K562 (cell line): ENCODE results near the gene SMG9. TPM values are rescaled to one million over a fixed set of nuclear protein-coding genes. Genes with fewer than 3 reads are reported as not detected.

ENCODE experiments used
- ATAC-seq: fragments of 200-7000 bp; cut with Tn5 transposase; 3 replicates; pipeline ENCODE4 v1.9.1; 2020; ENCODE audit warnings: moderate library complexity
- BruUV-seq: library from RNA; stranded (reverse); fragments of 400-500 nt; replicated peaks from 2 replicates; lab custom pipeline; 2021; lab: Mats Ljungman, UMichigan
- CTCF ChIA-PET: fragments of 300-600 bp; formaldehyde crosslinking; extraction: SDS; loops from one replicate; lab custom pipeline; 2021; ENCODE audit warnings: low intra/inter-chr PET ratio; lab: Yijun Ruan, JAX
- POLR2A ChIA-PET: fragments of 300-600, 350-650 bp; sonication (Branson Sonifier 250); formaldehyde crosslinking; extraction: SDS; loops from one replicate; lab custom pipeline; 2021; ENCODE audit warnings: antibody characterized with exemption, inconsistent platforms; lab: Yijun Ruan, JAX
- DNase-seq, 4 experiments: peaks; one replicate each; pipeline versions ENCODE4 v3.0.0 to v3.0.0-alpha.2; 2011 to 2018; ENCODE audit warnings: low spot score in 3 of 4, mixed read lengths in 3 of 4; ENCODE audit errors: extremely low read depth in 1 of 4
- FAIRE-seq: peaks from 2 replicates; lab custom pipeline; 2011; peaks lifted over from hg19 to GRCh38; lab: Jason Lieb, UNC
- H2AFZ ChIP-seq: 2 replicates; pipeline ENCODE4 v1.6.0; 2011; ENCODE audit warnings: low read depth, low read length, control low read depth, inconsistent platforms
- H3K27ac ChIP-seq: fragments of 200-600 bp; 3 replicates; pipeline ENCODE4 v1.8.0; 2011; ENCODE audit warnings: low read depth, mild to moderate bottlenecking, control low read depth, inconsistent platforms, low read length, moderate library complexity, mixed read lengths; ENCODE audit errors: extremely low read depth
- H3K27me3 ChIP-seq, 2 experiments: fragments of 300-600 bp in 1 of 2; 2 replicates in 1 of 2; 3 replicates in 1 of 2; pipeline versions ENCODE4 v1.6.0 to v1.8.0; 2011; ENCODE audit warnings: inconsistent platforms in 2 of 2, low read length in 2 of 2, mild to moderate bottlenecking in 1 of 2, mixed read lengths in 1 of 2, moderate library complexity in 1 of 2; ENCODE audit not compliant: control insufficient read depth in 2 of 2, insufficient read depth in 2 of 2
- H3K36me3 ChIP-seq: fragments of 300-600 bp; 3 replicates; pipeline ENCODE4 v1.8.0; 2011; ENCODE audit warnings: mild to moderate bottlenecking, low read length, inconsistent platforms; ENCODE audit not compliant: control insufficient read depth, insufficient read depth
- H3K4me1 ChIP-seq, 2 experiments: fragments of 200-600 bp in 1 of 2; replicated peaks in 1 of 2; 2 replicates in 1 of 2; 3 replicates in 1 of 2; pipeline versions ENCODE4 v1.5.1 to v1.8.0; 2011; ENCODE audit warnings: inconsistent platforms in 2 of 2, low read length in 2 of 2, mild to moderate bottlenecking in 1 of 2, mixed read lengths in 1 of 2, moderate library complexity in 1 of 2; ENCODE audit not compliant: control insufficient read depth in 2 of 2, insufficient read depth in 2 of 2
- H3K4me2 ChIP-seq: 2 replicates; pipeline ENCODE4 v1.6.1; 2011; ENCODE audit warnings: low read length, control low read depth, inconsistent platforms, mixed read lengths; ENCODE audit not compliant: insufficient read depth
- H3K4me3 ChIP-seq: fragments of 200-600 bp; sonication (generic), shearing (Covaris generic); 2 replicates; pipeline ENCODE4 v1.5.1; 2016; ENCODE audit warnings: control low read depth, inconsistent platforms
- H3K79me2 ChIP-seq: fragments of 200-600 bp; 3 replicates; pipeline ENCODE4 v1.8.0; 2011; ENCODE audit warnings: low read length, inconsistent platforms; ENCODE audit not compliant: control insufficient read depth, insufficient read depth
- H3K9ac ChIP-seq, 2 experiments: 2 replicates each; pipeline versions ENCODE4 v1.6.0 to v1.6.1; 2011; ENCODE audit warnings: low read depth in 2 of 2, low read length in 2 of 2, control low read depth in 1 of 2, inconsistent platforms in 1 of 2, mild to moderate bottlenecking in 1 of 2, mixed read lengths in 1 of 2; ENCODE audit not compliant: insufficient read depth in 1 of 2
- H3K9me1 ChIP-seq: one replicate; pipeline ENCODE4 v1.6.0; 2011; ENCODE audit warnings: inconsistent platforms, mild to moderate bottlenecking, low read length, moderate library complexity; ENCODE audit not compliant: control insufficient read depth, insufficient read depth
- H3K9me3 ChIP-seq: replicated peaks from 2 replicates; pipeline ENCODE4 v1.5.1; 2011; ENCODE audit warnings: low read depth, low read length, inconsistent platforms; ENCODE audit not compliant: control insufficient read depth, insufficient read depth
- H4K20me1 ChIP-seq: replicated peaks from 2 replicates; pipeline ENCODE4 v1.6.1; 2011; ENCODE audit warnings: low read length, inconsistent platforms, mixed read lengths; ENCODE audit not compliant: control insufficient read depth, insufficient read depth
- BCOR ChIP-seq: fragments of 450-650 bp; IDR thresholded peaks from 2 replicates; pipeline ENCODE4 v1.6.1; 2016
- BRD9 ChIP-seq: fragments of 450-650 bp; IDR thresholded peaks from 2 replicates; pipeline ENCODE4 v1.6.1; 2018; ENCODE audit warnings: low read depth; ENCODE audit not compliant: partially characterized antibody
- C11orf30 ChIP-seq: fragments of 450-650 bp; IDR thresholded peaks from 2 replicates; pipeline ENCODE4 v1.6.1; 2016; ENCODE audit warnings: low read depth, mild to moderate bottlenecking
- ESRRA ChIP-seq: fragments of 450-650 bp; IDR thresholded peaks from 2 replicates; pipeline ENCODE4 v1.6.1; 2014; ENCODE audit warnings: low read depth, mild to moderate bottlenecking, moderate library complexity, borderline replicate concordance
- HMG20A ChIP-seq: fragments of 450-650 bp; formaldehyde crosslinking; conservative IDR thresholded peaks from 2 replicates; pipeline ENCODE4 v1.4.0; 2020; ENCODE audit warnings: mild to moderate bottlenecking, mixed read lengths
- RBM25 ChIP-seq: fragments of 200-400 bp; formaldehyde crosslinking; IDR thresholded peaks from 2 replicates; pipeline ENCODE4 v1.6.1; 2018; ENCODE audit warnings: low read length, low read depth, moderate library complexity; ENCODE audit not compliant: severe bottlenecking
- U2AF2 ChIP-seq: fragments of 200-400 bp; formaldehyde crosslinking; optimal IDR thresholded peaks from 2 replicates; pipeline ENCODE3; 2017; ENCODE audit warnings: low read depth, mild to moderate bottlenecking, low read length
- YY1 ChIP-seq, 3 experiments: IDR thresholded peaks; 2 replicates each; pipeline ENCODE4 v1.6.1; 2011; ENCODE audit warnings: low read length in 2 of 3, mild to moderate bottlenecking in 2 of 3, moderate library complexity in 2 of 3, borderline replicate concordance in 1 of 3, control low read depth in 1 of 3, low read depth in 1 of 3; ENCODE audit not compliant: insufficient read depth in 3 of 3, insufficient replicate concordance in 2 of 3, control insufficient read depth in 1 of 3, insufficient read length in 1 of 3; ENCODE audit errors: extremely low read depth in 1 of 3
- ZNF121 ChIP-seq: sonication (generic); formaldehyde crosslinking; conservative IDR thresholded peaks from 2 replicates; pipeline ENCODE4 v1.8.0; 2022; ENCODE audit warnings: missing genetic modification reagents
- WGBS: fragments of 100-300 bp; shearing (Covaris generic); methylation state at CpG from one replicate; pipeline ENCODE4 v1.1.6; 2016; ENCODE audit warnings: low coverage, mixed read lengths; ENCODE audit not compliant: insufficient coverage; ENCODE audit errors: missing lambda C conversion rate; 5-methylcytosine and 5-hydroxymethylcytosine counted together
- in situ Hi-C: fragments of 300-500 bp; cut with MboI; formaldehyde crosslinking; loops from 4 replicates; pipeline ENCODE4 v1.15.0; 2018; ENCODE audit warnings: inconsistent platforms, mixed read lengths
- intact Hi-C: fragments of 100-400 bp; cut with micrococcal nuclease; formaldehyde crosslinking; loops from 2 replicates; pipeline ENCODE4 v1.14.2; 2022
- polyA plus RNA-seq, 8 experiments: library from polyadenylated mRNA; depleted of rRNA in 4 of 8; stranded (reverse) in 5 of 8; unstranded in 3 of 8; fragments of >200 nt; fragmentation: Nextera tagmentation in 2 of 8; fragmentation: Illumina TruSeq in 1 of 8; extraction: Ambion mirVana in 2 of 8; extraction: Trizol in 1 of 8; gene quantifications; 2 replicates each; pipeline versions ENCODE4 v1.2.1 to v1.2.3, GENCODE V29; 2011 to 2014; ENCODE audit warnings: inconsistent platforms in 1 of 8, missing spikeins in 1 of 8
- total RNA-seq, 7 experiments: library from RNA; depleted of rRNA in 6 of 7; stranded (reverse); fragments of >200 nt in 6 of 7; fragmentation: Illumina TruSeq in 2 of 7; extraction: Trizol in 2 of 7; gene quantifications; 2 replicates each; pipeline versions ENCODE4 v1.2.1 to v1.2.3, GENCODE V29; 2011 to 2021; ENCODE audit warnings: low replicate concordance in 1 of 7

Gene SMG9
- total and polyA plus RNA-seq, 9 of the 15 experiments (the other 6 are each of a cell fraction or from before 2014, with no cell fraction given): 1.7 to 79.7 (median 40.2) TPM

- H3K4me3 ChIP-seq: no peak overlapping the region
- no peak for DNase-seq
- FAIRE-seq: no peak
- no peak overlapping the region for H3K9ac ChIP-seq
- no peak overlapping the region for H3K27ac ChIP-seq
- in situ Hi-C loops: no loop called here
- ChIA-PET CTCF (no interaction called here), POLR2A (no interaction called here)
- BruUV-seq: no TSS peak
- TF ChIP-seq YY1 (IDR thresholded peaks at IDR 0.05; ENCODE audit: borderline replicate concordance in 1 of 3, control insufficient read depth in 1 of 3, extremely low read depth in 1 of 3, insufficient read depth in 3 of 3, insufficient read length in 1 of 3, insufficient replicate concordance in 2 of 3, low read depth in 1 of 3, low read length in 2 of 3): peak in 2 of 3 experiments; percentile 11 to 78
- no peak for TF ChIP-seq U2AF2
- ATAC-seq: no peak
- 0 out of 5 replicates have a peak, but pooled peaks cover 0 to 4% of the 10 kb centered on the region in 2 experiments for H3K27me3 ChIP-seq
- no peak overlapping the region for H2AFZ ChIP-seq
- H3K4me2 ChIP-seq: no peak overlapping the region
- no peaks in the 10 kb centered on the region for H3K36me3 ChIP-seq
- H3K9me3 ChIP-seq: peaks cover 6% of the 10 kb centered on the region
- intact Hi-C loops: no loop called here
- no peaks in the 10 kb centered on the region for H3K4me1 ChIP-seq
- no peaks in the 10 kb centered on the region for H4K20me1 ChIP-seq
- WGBS: 19% methylated on average over 3 of the region's 3 CpGs
- H3K9me1 ChIP-seq: no peaks in the 10 kb centered on the region
- no peaks in the 10 kb centered on the region for H3K79me2 ChIP-seq
Measured at GRCh38 chr19:43690444-43690843, 64.3 kb downstream of the SMG9 start.

- no peaks in the 10 kb centered on the region for H3K9me1 ChIP-seq
- CTCF ChIA-PET: no interaction called here
- in situ Hi-C loops (no loop called here), intact Hi-C loops (no loop called here)
- no peak for ATAC-seq
- no peaks in the 10 kb centered on the region for H3K79me2 ChIP-seq
- H2AFZ ChIP-seq: no peak overlapping the region
- H3K9me3 ChIP-seq: peaks cover 6% of the 10 kb centered on the region
- no peaks in the 10 kb centered on the region for H3K27me3 ChIP-seq
- WGBS: 25% methylated on average over 9 of the region's 10 CpGs
- H3K4me2 ChIP-seq: no peak overlapping the region
- no peak overlapping the region for H3K4me3 ChIP-seq
- H3K27ac ChIP-seq: no peak overlapping the region
- POLR2A ChIA-PET: no interaction called here
- H3K9ac ChIP-seq: no peak overlapping the region
- H3K36me3 ChIP-seq: no peaks in the 10 kb centered on the region
- no TSS peak for BruUV-seq
- H3K4me1 ChIP-seq: peaks cover 5 to 6% of the 10 kb centered on the region in 2 experiments
- no peaks in the 10 kb centered on the region for H4K20me1 ChIP-seq
- no peak for DNase-seq
- no peak for FAIRE-seq
- no peak for TF ChIP-seq ESRRA
- no peak for TF ChIP-seq BRD9
- TF ChIP-seq BCOR: peak; percentile 34
- peak; percentile 71 for TF ChIP-seq ZNF121 (CRISPR knock-in tag)
- TF ChIP-seq C11orf30: no peak
- TF ChIP-seq RBM25: peak; percentile 62
- no peak for TF ChIP-seq HMG20A
Measured at GRCh38 chr19:43688059-43688701, 66.6 kb downstream of the SMG9 start.
